Duodenal mucosa (tissue), 2 donors: ENCODE data around the gene CDK6.

ENCODE experiments used
- H3K27ac ChIP-seq: one replicate; pipeline ENCODE4 v1.7.0; 2013; ENCODE audit warnings: low read depth, low read length
- H3K27me3 ChIP-seq, 2 donors: one replicate each; pipeline ENCODE4 v1.7.0; 2013; ENCODE audit warnings: low read length in 2 of 2, control low read depth in 1 of 2; ENCODE audit not compliant: insufficient read depth in 2 of 2, control insufficient read depth in 1 of 2
- H3K36me3 ChIP-seq, 2 donors: one replicate each; pipeline ENCODE4 v1.7.0; 2013; ENCODE audit warnings: low read length in 2 of 2, control low read depth in 1 of 2; ENCODE audit not compliant: insufficient read depth in 2 of 2, control insufficient read depth in 1 of 2
- H3K4me1 ChIP-seq, 2 donors: one replicate each; pipeline ENCODE4 v1.7.0; 2013; ENCODE audit warnings: low read length in 2 of 2, control low read depth in 1 of 2; ENCODE audit not compliant: insufficient read depth in 2 of 2, control insufficient read depth in 1 of 2
- H3K4me3 ChIP-seq, 2 donors: one replicate each; pipeline ENCODE4 v1.7.0; 2013; ENCODE audit warnings: low read length in 2 of 2, low read depth in 1 of 2
- H3K9ac ChIP-seq, 2 donors: one replicate each; pipeline ENCODE4 v1.7.0; 2013; ENCODE audit warnings: low read length in 2 of 2, low read depth in 1 of 2
- H3K9me3 ChIP-seq, 2 donors: one replicate each; pipeline ENCODE4 v1.7.0; 2013; ENCODE audit warnings: low read length in 2 of 2, control low read depth in 1 of 2; ENCODE audit not compliant: control insufficient read depth in 1 of 2

CDK6 gene

GRCh38 chr7:92697012-92697411, 139.4 kb downstream of the CDK6 start:
- Histone ChIP-seq H3K4me3 (no peak overlapping the region), H3K27me3 (no peaks in the 10 kb centered on the region), H3K27ac (no peak overlapping the region), H3K9me3 (no peaks in the 10 kb centered on the region), H3K36me3 (no peaks in the 10 kb centered on the region), H3K9ac (no peak overlapping the region), H3K4me1 (peaks cover 24 to 42% of the 10 kb centered on the region in 2 donors)

- Histone ChIP-seq H3K4me1 (peaks cover 24 to 42% of the 10 kb centered on the region in 2 donors), H3K36me3 (no peaks in the 10 kb centered on the region), H3K9ac (peak overlapping the region in 1 of 2 donors; percentile 30), H3K27me3 (no peaks in the 10 kb centered on the region), H3K27ac (peak overlapping the region; percentile 11), H3K9me3 (no peaks in the 10 kb centered on the region), H3K4me3 (no peak overlapping the region)
Observed at GRCh38 chr7:92696584-92696983, 139.8 kb downstream of the CDK6 start.

GRCh38 chr7:92695308-92696261, 140.8 kb downstream of the CDK6 start:
- Histone ChIP-seq H3K4me1 (peaks cover 24 to 47% of the 10 kb centered on the region in 2 donors), H3K27me3 (no peaks in the 10 kb centered on the region), H3K9me3 (no peaks in the 10 kb centered on the region), H3K36me3 (no peaks in the 10 kb centered on the region), H3K9ac (peak overlapping the region; percentile 30 to 67), H3K4me3 (peak overlapping the region; percentile 66 to 82), H3K27ac (peak overlapping the region; percentile 39)

GRCh38 chr7:92694211-92694610, 142.2 kb downstream of the CDK6 start:
- Histone ChIP-seq H3K27me3 (no peaks in the 10 kb centered on the region), H3K4me3 (no peak overlapping the region), H3K9me3 (no peaks in the 10 kb centered on the region), H3K36me3 (no peaks in the 10 kb centered on the region), H3K27ac (no peak overlapping the region), H3K9ac (no peak overlapping the region), H3K4me1 (peaks cover 15 to 37% of the 10 kb centered on the region in 2 donors)

- Histone ChIP-seq H3K9me3 (no peaks in the 10 kb centered on the region), H3K9ac (no peak overlapping the region), H3K4me1 (peaks cover 8 to 31% of the 10 kb centered on the region in 2 donors), H3K27me3 (no peaks in the 10 kb centered on the region), H3K4me3 (no peak overlapping the region), H3K27ac (no peak overlapping the region), H3K36me3 (no peaks in the 10 kb centered on the region)
Observed at GRCh38 chr7:92693519-92693918, 142.9 kb downstream of the CDK6 start.

GRCh38 chr7:92691578-92691977, 144.8 kb downstream of the CDK6 start:
- H3K9ac ChIP-seq: no peak overlapping the region
- peaks cover 2 to 14% of the 10 kb centered on the region in 2 donors for H3K4me1 ChIP-seq
- H3K27ac ChIP-seq: no peak overlapping the region
- no peaks in the 10 kb centered on the region for H3K36me3 ChIP-seq
- H3K4me3 ChIP-seq: no peak overlapping the region
- no peaks in the 10 kb centered on the region for H3K9me3 ChIP-seq
- H3K27me3 ChIP-seq: no peaks in the 10 kb centered on the region

- peaks cover 13 to 25% of the 10 kb centered on the region in 2 donors for H3K4me1 ChIP-seq
- no peak overlapping the region for H3K27ac ChIP-seq
Observed at GRCh38 chr7:92685136-92686042, 151.0 kb downstream of the CDK6 start.

GRCh38 chr7:92684274-92684673, 152.1 kb downstream of the CDK6 start:
- Histone ChIP-seq H3K9me3 (no peaks in the 10 kb centered on the region), H3K27me3 (no peaks in the 10 kb centered on the region), H3K9ac (no peak overlapping the region), H3K27ac (no peak overlapping the region), H3K36me3 (no peaks in the 10 kb centered on the region), H3K4me1 (peaks cover 13 to 25% of the 10 kb centered on the region in 2 donors), H3K4me3 (no peak overlapping the region)

More at GRCh38 chr7:92685136-92686042, 151.0 kb downstream of the CDK6 start:
- Histone ChIP-seq H3K27me3 (no peaks in the 10 kb centered on the region), H3K9me3 (no peaks in the 10 kb centered on the region), H3K4me3 (no peak overlapping the region), H3K9ac (no peak overlapping the region), H3K36me3 (no peaks in the 10 kb centered on the region)

GRCh38 chr7:92682903-92683539, 153.4 kb downstream of the CDK6 start:
- Histone ChIP-seq H3K36me3 (no peaks in the 10 kb centered on the region), H3K9me3 (no peaks in the 10 kb centered on the region), H3K9ac (no peak overlapping the region), H3K4me1 (peaks cover 13 to 25% of the 10 kb centered on the region in 2 donors), H3K27ac (no peak overlapping the region), H3K4me3 (no peak overlapping the region), H3K27me3 (no peaks in the 10 kb centered on the region)
